T-helper 2 cell (primary cell): ENCODE results near the gene KRTAP9-2.
"Not testable (repeated sequence)": the region's sequence is repeated elsewhere in the genome, so short reads cannot be mapped to it uniquely, and the experiment has no call there.

Source experiments
- DNase-seq, 5 experiments: peaks; one replicate each; pipeline versions ENCODE4 v3.0.0 to v3.0.0-alpha.2; 2012 to 2022
- total RNA-seq, 2 donors: gene quantifications; one replicate each; lab custom pipeline; 2026; lab: John Stamatoyannopoulos, UW

Gene KRTAP9-2, protein sequence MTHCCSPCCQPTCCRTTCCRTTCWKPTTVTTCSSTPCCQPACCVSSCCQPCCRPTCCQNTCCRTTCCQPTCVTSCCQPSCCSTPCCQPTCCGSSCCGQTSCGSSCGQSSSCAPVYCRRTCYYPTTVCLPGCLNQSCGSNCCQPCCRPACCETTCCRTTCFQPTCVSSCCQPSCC
- total RNA-seq, result 0 reads per million in 2 donors

DNA sequence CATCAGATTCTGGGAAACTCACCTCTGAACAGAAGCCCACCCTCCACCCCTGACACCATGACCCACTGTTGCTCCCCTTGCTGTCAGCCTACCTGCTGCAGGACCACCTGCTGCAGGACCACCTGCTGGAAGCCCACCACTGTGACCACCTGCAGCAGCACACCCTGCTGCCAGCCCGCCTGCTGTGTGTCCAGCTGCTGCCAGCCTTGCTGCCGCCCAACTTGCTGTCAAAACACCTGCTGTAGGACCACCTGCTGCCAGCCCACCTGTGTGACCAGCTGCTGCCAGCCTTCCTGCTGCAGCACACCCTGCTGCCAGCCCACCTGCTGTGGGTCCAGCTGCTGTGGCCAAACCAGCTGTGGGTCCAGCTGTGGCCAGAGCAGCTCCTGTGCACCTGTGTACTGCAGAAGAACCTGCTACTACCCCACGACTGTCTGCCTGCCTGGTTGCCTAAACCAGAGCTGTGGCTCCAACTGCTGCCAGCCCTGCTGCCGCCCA lies at the start of gene KRTAP9-2:
Gene KRTAP9-2, plus strand, starts transcription at position 51 of the 498 bp plus-strand sequence. Its CDS starts 7 bp downstream, at position 58.
- DNase-seq, result not testable (repeated sequence)

DNA sequence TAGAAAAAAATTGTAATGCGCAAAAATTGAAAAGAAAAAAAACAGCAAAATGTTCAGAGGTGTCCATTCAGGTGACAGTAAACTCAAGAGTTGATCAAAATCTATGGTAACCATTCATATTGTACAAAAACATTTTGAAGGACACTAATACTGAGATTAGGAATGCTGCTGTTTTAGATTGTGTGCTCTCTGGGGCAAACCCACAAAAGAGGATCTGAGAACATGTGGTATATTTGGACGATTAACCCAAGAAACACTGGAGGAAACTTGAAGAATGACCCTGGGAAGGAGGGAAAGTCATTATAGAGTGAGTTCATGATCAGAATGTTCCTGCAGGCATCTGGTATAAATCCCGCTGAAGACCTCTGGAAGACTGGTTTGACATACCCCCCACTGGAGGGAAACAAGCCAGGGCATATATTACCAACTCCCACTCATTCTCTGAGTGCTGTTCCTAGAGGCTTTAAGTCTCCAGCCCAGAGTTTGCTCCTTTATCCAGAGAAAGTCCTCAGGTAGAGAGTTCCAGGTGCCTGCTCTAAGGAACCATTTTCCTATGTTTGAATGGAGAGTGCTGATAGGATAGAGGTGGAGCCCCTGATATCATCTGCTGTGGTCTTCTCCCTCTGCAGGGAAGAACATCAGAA lies 49.6 kb upstream of the KRTAP9-2 start:
- no peak for DNase-seq

DNA sequence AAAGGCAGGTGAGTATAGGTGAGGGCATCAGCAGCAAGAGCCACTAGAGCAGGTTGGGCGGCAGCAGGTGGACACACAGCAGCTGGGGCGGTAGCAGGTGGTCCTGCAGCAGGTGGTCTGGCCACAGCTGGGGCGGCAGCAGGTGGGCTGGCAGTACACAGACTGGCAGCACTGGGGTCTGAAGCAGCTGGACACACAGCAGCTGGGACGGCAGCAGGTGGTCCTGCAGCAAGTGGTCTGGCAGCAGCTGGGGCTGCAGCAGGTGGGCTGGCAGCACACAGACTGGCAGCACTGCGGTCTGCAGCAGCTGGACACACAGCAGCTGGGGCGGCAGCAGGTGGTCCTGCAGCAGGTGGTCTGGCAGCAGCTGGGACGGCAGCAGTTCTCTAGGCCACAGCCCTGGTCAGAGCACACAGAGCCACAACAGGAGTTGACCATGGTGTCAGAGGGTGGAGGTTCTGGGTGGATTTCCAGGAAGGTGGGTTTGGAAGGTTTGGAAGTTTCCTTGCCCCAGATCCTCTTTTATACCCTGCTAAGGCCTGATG lies 48.6 kb upstream of the KRTAP9-2 start, which contains the start of gene KRTAP4-2:
Gene KRTAP4-2, minus strand, starts transcription at position 495 of the 545 bp plus-strand sequence. Its CDS starts 57 bp downstream, at position 438.
- no peak for DNase-seq

DNA sequence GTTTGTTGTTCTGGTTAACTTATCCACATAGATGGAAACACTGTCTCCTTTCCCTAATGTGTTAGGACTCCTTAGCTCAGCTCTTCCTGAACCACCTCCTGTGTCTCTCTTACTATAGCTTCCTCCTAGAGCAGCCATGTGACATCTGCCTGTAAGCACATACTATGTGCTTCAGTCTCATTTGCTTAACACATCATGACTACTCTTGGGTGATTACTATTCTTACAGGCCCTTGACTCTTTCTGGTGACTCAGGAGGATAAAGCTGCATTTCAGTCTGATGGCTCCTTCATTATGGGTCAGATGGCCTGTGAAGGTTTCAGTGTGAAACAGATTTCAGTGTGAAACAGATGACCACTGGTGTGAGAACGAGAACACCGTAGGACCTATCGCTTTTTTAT lies 48.1 kb upstream of the KRTAP9-2 start:
- DNase-seq, result no peak

DNA sequence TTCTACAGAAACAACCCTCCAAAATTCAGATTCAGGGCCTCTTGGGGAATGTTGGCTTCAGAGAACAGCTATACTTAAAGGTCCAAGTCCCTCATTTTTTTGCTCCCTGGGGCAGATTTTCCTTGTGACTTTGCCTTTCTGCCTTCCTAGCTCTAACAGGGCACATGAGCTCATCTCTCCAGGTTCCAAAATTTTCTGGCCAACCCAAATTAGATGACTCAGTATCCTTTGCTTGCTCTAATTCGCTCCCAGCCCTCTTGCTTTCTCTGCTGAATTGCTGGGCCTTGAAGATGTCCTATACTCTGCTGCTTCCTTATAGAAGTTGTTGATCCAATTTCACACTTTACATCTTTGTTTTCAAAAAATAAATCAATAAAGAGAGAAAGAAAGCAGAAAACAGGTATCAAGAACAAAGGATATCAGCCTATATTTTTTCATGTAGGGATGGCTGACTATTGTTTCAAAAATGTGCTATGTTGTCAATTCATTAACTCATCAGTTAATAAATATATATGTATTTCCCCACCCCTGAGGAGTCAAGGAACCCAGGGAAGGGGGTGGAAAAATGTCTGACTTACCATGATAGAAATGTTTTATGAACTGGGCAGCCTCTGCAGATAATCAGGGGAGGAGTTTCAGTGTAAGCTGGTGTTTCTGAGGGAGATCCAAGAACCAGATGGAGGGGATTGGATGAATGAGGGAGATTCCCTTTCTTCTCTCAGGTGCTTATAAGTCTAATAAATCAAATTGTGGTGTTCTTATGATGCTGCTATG lies 47.4 kb upstream of the KRTAP9-2 start:
- DNase-seq, result no peak

DNA sequence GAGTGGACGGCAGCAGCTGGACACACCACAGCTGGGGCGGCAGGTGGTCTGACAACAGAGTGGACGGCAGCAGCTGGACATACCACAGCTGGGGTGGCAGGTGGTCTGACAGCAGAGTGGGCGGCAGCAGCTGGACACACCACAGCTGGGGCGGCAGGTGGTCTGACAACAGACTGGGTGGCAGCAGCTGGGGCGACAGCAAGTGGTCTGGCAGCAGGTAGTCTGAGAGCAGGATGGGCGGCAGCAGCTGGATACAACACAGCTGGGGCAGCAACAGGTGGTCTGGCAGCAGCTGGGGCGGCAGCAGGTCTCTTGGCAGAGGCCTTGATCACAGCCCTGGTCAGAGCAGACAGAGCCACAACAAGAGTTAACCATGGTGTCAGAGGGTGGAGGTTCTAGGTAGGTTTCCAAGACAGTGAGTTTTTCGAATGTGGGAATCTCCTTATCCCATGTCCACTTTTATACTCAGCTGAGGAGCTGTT lies 41.9 kb upstream of the KRTAP9-2 start, which contains the start of gene KRTAP4-1:
Gene KRTAP4-1, minus strand, starts transcription at position 432 of the 482 bp plus-strand sequence. Its CDS starts 57 bp downstream, at position 375.
- DNase-seq, result no peak

DNA sequence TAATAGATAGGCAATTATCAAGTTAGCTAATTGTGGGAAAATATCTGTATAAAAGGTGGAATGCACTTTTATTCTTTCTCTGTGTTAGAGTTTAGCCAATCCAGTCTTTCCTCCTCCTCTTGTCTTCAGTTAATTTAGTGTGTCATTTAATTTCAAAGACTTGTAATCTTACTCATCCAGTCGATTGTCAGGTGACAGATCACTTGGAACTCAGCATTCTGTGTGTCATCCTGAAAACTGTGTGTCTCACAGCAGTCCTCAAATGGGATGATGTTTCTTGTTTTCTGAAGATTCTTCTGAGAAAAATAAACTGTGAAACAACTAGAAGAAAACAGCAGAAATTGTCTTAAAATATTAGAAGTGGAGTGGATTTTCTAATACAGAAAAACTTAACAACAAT lies 41.4 kb upstream of the KRTAP9-2 start:
- DNase-seq, result no peak

DNA sequence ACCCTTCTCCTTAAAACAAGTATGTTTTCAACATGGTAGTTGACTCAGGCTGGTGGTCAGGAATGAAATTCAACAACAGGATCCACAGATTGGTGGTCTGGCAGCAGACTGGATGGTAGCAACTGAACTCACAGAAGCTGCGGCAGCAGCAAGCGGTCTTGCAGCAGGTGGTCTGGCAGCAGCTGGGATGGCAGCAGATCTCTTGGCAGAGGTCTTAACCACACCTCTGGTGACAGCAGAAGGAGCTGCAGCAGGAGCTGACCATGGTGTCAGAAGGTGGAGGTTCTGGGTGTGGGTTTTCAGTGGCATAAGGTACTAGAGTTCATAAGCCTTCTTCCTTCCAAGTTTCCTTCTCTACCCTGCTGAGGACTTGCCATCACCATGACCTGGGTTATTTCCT lies 39.6 kb upstream of the KRTAP9-2 start:
- no peak for DNase-seq

DNA sequence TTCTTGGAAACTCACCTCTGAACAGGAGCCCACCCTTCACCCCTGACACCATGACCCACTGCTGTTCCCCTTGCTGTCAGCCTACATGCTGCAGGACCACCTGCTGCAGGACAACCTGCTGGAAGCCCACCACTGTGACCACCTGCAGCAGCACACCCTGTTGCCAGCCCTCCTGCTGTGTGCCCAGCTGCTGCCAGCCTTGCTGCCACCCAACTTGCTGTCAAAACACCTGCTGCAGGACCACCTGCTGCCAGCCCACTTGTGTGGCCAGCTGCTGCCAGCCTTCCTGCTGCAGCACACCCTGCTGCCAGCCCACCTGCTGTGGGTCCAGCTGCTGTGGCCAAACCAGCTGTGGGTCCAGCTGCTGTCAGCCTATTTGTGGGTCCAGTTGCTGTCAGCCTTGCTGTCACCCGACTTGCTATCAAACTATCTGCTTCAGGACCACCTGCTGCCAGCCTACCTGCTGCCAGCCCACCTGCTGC lies 36.6 kb upstream of the KRTAP9-2 start, which contains the start of gene KRTAP9-1:
Gene KRTAP9-1, plus strand, starts transcription at position 51 of the 482 bp plus-strand sequence. Its CDS starts 0 bp downstream, at position 51.
- not testable (repeated sequence) for DNase-seq

DNA sequence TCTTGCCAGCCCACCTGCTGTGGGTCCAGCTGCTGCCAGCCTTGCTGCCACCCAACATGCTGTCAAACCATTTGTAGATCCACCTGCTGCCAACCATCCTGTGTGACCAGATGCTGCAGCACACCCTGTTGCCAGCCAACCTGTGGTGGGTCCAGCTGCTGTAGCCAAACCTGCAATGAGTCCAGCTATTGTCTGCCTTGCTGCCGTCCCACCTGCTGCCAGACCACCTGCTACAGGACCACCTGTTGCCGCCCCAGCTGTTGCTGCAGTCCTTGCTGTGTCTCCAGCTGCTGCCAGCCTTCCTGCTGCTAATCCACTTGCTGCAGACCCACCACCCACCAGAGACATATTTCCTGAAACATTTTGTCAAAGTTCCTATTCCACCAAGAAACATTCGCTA lies 36.1 kb upstream of the KRTAP9-2 start:
- no peak for DNase-seq

DNA sequence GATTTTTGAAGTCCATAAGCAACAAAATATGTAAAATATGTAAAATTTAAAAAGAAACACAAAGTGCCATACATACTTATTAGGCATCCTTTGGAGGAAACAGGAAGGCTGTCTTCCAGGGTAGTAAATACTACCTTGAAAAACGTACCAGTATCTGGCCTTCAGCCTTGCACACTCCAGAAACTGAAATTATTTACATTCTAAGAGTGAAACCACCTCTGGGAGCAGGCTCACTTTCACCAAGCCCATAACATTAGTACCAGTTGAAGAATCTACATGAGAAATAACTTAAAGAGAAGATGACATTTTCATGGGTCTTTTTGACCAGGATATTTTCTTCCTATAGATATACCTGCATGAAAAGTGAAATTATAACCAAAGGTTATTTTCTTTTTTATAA lies 30.4 kb upstream of the KRTAP9-2 start:
- DNase-seq, result no peak

DNA sequence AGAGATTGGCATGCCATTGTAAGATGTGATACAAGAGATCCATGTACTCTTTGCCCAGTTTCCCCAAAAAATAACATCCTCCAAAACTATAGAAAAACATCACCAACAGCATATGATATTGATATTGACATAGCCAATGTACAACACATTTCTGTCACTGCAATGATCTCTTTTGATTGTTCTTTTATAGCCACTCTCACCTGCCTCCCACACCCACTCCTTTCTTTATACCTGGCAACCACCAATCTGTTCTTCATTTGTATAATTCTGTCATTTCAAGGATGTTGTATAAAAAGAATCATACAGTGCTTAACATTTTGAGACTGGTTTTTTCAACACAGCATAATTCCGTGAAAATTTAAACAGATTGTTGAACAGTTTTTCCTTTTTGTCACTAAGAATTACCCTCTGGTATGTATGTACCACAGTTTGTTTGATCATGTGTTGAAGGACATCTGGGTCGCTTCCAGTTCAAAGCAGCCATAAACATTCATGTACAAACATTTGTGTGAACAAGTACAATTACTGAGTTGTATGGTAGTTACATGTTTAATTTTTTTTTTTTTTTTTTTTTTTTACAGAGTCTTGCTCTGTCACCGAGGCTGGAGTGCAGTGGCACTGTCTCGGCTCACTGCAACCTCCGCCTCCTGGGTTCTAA lies 26.9 kb upstream of the KRTAP9-2 start:
- no peak for DNase-seq

DNA sequence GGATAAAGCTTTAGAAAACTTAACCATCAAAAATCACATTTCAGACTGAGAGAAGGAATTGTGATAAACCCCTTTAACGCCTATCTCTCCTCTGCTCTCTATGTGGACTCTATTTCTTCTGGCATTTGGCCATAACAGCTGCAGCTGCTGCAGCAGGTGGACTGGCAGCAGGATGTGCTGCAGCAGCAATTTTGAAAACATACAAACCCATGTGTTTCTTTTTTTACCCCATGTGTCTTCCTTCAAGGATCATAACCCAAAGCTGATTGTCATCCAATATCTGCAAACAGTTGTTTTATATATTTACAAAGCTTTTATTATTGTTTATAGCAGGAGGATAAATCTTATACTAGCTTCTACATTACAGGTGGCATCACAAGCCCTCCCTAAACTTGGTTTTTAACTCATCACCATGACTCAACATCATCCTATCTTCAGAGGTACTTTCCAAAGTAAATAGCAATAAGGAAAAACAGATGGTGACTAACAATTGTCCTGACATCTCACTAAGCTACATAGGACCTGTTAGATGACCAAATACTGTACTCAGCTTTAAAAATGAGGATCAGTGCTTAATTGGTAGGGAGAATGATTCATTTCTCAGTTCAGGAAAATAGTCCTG lies 14.5 kb upstream of the KRTAP9-2 start:
- DNase-seq, result no peak

DNA sequence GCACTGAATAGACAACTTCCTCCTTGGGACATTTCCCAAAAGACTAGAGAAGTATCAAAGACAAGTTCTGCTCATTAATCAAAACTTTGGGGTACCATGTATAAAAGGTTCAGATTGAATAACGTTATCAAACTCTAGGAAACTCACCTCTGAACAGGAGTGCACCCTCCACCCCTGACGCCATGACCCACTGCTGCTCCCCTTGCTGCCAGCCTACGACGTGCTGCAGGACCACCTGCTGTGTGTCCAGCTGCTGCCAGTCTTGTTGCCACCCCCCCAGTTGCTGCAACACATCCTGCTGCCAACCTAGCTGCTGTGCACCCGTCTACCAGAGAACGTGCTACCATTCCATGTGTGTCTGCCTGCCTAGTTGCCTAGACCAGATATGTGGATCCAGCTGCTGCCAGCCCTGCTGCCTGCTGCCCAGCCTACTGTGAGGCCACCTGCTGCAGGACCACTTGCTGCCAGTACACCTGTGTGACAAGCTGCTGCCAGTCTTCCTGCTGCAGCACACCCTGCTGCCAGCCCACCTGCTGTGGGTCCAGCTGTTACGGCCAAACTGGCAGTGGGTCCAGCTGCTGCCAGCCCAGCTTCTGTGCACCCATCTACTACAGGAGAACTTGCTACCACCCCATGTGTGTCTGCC lies 13.8 kb upstream of the KRTAP9-2 start:
- DNase-seq, result no peak

DNA sequence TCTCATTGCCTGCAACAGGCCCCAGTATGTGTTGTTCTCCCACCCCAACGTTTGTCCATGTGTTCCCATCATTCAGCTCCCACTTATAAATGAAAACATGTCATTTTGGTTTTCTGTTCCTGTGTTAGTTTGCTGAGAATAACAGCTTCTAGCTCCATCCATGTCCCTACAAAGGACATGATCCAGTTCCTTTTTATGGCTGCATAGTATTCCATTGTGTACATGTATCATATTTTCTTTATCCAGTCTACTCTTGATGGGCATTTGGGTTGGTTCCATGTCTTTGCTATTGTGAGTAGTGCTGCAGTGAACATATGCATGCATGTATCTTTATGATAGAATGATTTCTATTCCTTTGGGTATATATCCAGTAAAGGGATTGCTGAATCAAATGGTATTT lies 10.8 kb upstream of the KRTAP9-2 start:
- DNase-seq, result no peak

DNA sequence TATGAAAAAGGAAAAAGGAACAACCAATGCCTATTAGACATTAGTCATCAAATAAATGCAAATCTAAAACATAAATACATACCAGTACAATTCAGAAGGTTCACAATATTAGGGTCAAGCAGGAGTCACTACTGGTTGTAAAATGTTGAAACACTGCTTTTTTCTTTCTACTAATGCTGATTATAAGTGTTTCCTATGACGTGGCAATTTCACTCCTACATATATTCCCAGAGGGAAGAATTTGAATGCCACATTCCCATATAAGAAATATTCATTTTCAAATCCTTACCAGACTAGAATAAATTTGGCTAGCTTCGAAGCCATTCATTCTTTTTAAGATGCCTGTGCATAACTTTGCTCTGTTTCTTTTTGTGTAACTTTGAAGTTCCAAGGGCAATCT lies 2.6 kb upstream of the KRTAP9-2 start:
- DNase-seq, result no peak

DNA sequence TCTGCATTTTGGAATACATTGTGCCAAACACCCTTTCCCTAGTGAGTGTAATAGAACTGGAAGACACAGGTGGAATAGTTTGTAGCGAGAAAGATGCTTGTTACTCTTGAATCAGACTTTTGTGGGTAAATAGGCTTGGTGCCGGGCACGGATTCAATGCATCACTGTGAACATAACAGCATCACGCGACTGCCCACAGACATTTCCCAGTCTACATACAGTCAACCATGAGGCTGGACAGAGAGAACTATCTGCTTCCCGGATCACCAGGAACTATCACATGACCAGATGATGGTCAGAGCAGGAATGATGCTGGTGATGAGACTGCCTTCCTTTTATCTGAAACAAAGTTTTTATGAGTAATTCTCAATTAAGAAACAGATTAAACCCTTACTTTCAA lies 397 bp upstream of the KRTAP9-2 start:
- no peak for DNase-seq

DNA sequence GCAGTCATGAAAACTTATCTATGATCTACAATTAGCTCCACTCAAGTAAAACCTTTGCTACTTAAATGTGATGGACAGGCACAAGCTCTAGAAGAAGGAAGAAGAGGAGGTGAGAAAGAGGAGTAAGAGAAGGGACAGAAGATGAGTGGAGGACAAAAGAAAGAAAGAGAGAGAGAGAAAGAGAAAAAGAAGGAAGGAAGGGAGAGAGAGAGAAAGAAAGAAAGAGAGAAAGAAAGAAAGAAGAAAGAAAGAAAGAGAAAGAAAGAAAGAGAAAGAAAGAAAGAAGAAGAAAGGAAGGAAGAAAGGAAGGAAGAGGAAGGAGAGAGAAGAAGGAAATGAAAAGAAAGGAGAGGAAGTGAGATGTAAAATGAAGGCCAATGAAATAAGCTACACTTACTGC lies 3.6 kb downstream of the KRTAP9-2 start:
- DNase-seq, result no peak

DNA sequence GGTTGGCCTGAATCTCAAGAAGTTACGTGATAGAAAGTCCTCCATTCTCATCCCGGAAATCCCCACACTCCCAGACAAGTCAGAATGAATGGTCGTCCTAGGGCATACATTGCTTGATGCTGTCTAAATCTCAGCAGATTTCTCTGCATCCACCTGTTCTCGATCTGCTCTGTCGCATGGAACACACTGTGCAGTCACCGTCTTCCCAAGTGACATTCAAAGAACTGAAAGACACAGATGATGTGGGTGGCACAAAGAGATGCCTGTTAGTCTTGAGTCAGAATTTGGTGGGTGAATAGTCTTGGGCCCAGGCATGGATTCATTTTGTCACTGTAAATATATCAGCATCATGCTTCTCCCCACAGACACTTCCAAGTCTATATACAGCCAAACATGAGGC lies 5.3 kb downstream of the KRTAP9-2 start:
- DNase-seq, result no peak

DNA sequence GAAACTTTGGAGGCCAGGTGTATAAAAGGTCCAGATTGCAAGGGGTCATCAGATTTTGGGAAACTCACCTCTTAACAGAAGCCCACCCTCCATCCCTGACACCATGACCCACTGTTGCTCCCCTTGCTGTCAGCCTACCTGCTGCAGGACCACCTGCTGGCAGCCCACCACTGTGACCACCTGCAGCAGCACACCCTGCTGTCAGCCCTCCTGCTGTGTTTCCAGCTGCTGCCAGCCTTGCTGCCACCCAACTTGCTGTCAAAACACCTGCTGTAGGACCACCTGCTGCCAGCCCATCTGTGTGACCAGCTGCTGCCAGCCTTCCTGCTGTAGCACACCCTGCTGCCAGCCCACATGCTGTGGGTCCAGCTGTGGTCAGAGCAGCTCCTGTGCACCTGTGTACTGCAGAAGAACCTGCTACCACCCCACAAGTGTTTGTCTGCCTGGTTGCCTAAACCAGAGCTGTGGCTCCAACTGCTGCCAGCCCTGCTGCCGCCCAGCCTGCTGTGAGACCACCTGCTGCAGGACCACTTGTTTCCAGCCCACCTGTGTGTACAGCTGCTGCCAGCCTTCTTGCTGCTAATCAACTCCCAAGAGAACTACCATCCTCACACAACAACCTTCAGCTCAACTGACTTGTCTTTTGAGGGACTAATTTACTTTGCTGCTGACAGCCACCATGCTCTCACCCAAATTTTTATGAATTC lies 6.1 kb downstream of the KRTAP9-2 start, which contains the start of gene KRTAP9-3:
Gene KRTAP9-3, plus strand, starts transcription at position 51 of the 707 bp plus-strand sequence. Its CDS starts 53 bp downstream, at position 104.
- not testable (repeated sequence) for DNase-seq
